Activated CD8-positive, alpha-beta memory T cell treated with anti-CD3 and anti-CD28 coated beads for 48 hours (primary cell): ENCODE measurements around the gene SPP2.

ENCODE experiments used
- DNase-seq, 3 experiments: peaks; one replicate each; pipeline ENCODE4 v3.0.0-alpha.2; 2020; ENCODE audit warnings: low read depth in 2 of 3, low spot score in 2 of 3

SPP2 gene

DNA sequence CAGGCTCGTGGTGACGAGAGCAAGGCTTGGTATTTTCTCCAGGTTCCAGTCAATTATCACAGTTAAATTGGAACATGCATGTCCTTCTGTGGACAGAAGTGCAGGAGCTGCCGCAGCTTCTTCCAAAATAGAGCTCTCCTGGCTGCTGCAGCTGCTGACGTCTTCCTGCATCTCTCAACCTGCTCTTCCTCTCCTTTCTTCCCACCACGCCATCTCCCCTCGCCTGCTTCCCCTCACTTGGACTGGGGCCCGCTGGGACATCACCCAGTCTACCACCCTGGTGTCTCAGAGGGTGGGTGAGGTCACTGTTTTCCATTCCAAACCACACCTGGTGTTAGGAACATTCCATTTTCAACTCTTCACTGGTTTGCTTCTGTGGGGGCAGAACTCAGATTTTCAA is 41.4 kb downstream of the SPP2 start:
- no peak for DNase-seq

DNA sequence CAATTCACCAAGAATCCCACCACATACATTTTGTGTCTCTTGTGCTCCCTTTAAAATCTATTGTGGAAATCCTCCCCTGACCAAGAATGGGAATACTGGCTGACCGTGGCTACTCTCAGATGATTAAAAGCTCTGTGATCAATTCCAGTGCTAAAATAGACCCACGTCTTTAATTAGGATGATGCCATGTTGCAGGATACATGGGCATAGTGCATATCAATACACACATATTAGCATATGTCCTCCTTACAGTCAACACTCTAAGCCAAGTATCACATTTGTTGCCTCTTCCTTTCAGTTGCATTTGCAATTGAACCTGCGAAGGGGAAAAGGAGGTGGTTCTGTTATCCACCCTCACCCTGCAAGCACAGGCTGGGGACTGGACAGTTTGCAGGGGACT is 41.8 kb downstream of the SPP2 start:
- DNase-seq: no peak

DNA sequence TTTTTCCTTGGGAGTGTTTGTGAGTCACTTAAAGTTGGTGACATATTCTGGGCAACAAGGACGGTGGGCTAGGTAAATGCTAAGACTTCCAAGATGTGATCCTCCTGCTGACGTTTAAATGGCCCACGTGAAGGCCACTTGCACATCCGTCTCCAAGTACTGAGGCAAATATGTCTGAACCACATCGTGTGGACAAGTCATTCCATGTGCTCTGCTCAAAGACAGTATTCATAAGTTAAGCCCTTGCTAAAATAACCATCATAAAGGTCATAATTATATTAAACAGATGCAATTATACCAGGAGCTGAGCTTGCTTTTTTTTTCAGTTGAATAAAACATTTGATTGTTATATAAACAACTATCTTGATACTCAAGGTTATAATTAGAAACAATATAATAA is 44.8 kb downstream of the SPP2 start:
- DNase-seq: no peak

DNA sequence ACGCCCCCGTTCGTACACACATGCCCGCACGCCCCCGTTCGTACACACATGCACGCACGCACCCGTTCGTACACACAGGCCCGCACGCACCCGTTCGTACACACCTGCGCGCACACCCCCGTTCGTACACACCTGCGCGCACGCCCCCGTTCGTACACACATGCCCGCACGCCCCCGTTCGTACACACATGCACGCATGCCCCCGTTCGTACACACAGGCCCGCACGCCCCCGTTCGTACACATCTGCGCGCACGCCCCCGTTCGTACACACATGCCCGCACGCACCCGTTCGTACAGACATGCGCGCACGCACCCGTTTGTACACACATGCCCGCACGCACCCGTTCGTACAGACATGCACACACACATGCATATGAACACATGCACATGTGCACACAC is 45.7 kb downstream of the SPP2 start:
- DNase-seq: no peak

DNA sequence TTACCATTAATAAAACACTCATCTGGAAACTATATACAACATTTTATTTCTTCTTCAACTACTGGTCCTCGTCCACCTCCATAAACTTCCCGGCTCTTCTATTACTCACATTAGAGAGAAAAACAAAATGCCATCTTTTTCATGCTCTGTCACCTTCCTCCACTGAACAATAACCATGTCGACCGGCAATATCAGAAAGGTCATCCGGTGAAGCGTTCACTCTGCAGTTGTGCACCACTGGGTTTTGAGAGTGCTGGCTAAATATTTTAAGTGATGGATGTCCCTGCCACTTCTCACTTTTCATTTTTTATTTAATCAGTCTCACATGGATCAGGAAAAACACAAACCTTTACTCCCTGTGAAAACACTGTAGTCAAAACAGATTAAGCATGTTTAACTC is 48.2 kb downstream of the SPP2 start:
- DNase-seq: no peak

DNA sequence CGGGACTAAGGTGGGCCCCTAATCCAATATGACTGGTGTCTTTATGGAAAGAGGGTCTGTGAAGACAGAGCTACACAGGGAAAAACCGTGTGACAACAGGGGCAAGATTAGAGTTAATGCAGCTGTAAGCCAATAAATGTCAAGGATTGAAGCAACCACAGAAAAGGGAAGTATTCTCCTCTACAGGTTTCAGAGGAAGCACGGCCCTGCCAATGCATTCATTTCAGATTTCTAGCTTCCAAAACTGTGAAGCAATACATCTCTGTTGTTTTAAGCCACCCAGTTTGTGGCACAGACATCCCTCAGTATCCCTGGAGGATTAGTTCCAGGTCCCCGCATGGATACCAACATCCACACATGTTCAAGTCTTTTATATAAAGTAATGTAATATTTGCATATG is 48.8 kb downstream of the SPP2 start:
- no peak for DNase-seq

DNA sequence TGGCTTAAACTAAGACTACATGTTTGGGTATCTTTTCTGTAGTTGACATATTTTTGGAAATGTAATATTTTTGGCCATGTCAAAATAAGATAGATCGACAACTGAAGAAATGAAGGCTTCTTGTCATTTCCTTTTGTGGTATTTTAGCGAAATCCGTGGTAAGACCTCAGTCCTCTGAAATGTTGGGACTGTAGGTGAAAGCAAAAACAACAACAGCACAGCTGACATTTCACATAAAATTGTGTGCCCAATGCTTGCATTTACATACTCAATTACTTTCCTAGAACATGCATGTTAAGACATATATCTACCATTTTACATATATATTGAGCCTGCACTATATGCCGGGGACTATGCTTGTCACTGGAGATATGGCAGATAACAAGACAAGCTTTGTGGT is 50.2 kb downstream of the SPP2 start:
- DNase-seq: no peak

DNA sequence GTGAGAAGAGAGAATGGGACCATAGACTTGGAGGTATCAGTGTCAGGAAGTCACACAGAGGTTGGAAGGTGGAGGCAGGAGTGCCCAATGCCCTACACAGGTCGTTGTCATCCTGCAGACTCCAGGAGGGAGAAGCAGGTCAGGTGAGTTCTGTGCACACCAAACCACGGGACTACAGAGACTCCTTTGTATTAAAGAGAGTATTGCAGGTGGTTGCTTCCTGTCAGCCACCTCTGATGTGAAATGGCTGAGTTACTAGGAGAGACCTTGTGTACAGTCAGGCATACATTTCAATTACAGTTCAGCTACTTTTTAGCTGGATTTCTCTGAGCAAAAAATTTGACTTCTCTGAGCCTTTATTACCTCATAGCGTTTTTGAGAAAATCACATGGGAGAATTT is 51.6 kb downstream of the SPP2 start:
- DNase-seq: no peak

DNA sequence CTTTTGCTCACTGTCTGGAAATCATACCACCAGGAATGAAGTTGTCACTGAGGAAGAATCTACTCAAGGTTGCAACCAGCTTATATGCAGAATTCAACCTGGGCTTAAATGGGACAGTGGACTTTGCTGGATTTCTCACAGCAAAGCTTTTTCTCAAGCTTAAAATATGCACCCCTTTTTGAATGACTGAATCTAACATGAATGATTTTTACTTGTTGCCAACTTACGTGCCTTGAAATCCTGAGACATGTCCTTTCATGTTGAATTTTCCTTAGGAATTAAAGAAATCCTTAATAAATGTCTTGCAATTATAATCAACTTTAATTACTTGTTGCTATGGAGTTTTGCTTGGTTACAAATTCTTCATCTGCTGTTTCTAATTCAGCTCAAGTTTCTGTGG is 57.4 kb downstream of the SPP2 start:
- no peak for DNase-seq

DNA sequence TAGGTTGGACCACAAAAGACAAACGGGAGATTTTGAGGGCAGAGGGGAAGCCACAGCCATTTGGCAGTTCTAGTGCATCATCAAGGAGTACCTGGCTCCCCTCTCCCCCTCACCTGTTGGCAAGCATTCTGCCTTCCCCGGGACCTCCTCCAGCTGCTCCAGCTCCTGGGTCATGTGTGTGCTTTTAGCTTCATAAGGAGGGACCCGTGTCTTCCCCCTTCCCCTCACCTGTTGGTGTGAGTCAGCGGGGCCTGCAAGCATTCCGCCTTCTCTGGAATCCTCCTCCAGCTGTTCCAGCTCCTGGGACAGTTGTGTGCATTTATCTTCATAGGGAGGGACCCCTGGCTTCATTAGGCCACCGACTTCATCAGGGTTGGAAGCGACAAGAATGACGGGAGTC is 58.8 kb downstream of the SPP2 start:
- no peak for DNase-seq

DNA sequence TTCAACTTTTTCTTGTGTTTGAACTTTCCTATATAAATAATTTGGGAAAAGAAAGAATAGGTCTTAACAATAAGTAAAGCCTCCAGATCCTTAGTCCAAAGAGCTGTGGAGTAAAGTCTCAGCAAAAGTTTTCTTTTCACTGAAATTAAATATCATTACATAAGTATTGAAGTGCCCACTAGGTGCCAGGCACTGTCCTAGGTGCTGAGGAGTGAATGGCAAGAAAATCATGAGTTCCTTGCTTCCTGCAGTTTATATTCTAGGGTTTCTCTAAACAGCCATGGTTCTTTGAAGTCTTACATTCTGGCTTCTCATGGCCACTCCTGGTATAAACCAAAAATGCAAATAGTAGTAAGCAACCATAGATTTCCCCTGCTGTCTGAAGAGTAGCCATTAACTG is 59.7 kb downstream of the SPP2 start:
- no peak for DNase-seq

DNA sequence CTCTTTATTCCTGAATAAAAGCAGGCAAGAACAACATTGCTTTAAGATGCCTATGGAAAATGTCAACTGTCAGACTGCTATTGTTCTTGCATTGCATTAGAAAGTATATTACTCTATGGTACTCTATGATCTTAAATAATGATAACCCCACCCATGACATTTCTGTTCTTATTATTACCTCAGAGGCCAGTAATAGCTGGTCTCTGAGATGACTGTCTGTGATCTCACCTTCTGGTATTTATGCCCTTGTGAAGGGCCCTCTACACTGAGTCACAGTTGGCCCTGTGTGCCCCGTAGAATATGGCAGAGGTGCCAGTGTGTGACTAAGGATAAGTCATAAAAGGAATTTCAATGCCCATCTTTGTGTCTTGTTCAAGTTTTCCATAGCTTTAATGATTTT is 61.0 kb downstream of the SPP2 start:
- no peak for DNase-seq

DNA sequence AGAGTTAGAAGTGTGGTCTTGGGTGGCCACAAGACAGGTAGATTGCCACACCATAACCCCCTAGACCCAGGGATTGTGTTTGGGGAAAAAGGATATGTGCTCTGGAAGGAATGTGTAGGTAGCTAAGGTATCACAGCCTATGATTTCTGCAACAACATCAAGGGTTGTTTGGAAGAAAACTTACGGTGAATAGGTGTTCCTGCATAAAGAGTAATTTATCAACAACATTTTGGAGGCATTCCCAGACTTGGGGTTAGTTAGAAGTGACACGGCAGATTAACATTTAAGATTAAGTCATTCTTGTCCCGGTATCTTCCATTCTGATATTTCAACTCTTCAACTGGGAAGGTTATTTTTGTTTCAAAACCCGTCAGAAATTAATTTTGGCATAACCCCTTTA is 65.5 kb downstream of the SPP2 start:
- no peak for DNase-seq

DNA sequence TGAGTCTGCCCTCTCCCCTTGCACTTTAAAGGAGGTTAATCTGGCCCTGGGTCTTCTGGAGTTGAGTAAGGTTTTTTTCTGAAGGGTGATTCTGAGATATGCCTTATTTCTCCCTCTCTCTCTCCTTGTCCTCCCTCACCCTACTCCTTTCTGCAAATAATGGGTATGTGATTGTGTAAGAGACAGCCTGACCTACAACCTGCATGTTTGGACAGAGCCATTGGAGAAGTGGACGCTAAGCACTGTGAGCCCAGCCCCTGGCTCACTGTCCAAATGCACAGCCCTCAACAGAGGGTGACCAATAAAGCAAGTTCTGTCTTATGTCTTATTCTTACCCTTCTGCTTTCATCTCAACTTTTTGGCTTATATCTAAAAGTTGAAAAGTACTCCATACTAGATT is 71.5 kb downstream of the SPP2 start:
- DNase-seq: no peak

DNA sequence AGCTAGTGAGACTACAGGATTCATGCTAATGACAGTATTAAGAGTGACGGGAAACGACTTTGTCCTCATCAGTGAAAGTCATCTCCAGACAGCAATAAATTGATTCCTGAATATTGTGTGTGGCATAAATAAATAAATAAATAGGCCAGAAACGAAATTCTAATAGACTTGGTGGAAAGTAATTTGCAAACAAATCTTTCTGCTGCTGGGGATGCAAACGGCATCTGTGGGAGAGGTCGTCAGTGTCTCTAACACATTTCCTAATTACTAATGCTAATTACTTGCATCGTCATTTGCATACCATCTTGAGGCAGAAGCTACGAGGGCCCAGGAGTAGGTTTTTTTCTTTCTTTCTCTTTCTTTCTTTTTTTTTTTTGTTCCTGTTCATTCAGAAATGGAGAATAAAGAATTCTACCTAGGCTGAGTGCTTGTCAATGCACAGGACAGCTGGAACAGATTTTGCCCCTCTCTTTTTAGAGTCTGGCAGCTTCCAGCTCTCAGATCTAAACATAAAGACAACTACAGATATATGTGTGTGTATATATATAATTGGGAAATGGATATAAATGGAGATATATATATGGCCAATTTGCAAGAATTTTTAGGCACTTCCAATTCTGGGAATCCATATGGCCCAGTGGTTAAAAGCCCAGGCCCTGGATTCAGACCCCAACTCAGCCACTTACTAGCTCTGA is 75.1 kb downstream of the SPP2 start:
- DNase-seq: no peak

DNA sequence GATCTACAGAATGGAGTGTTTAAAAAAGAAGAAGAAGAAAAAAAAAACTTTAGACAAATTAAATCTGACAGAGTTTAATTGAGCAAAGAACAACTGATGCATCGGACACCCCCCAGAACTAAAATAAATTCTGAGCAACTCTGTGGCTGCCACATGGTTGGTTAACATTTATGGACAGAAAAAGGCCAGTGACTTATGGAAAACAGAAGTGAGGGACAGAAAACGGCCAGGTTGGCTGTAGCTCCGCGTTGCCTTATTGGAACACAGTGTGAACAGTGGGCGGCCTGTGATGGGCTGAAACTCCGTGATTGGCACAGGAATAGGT is 75.6 kb downstream of the SPP2 start:
- DNase-seq: no peak
